Activated CD8-positive, alpha-beta memory T cell treated with anti-CD3 and anti-CD28 coated beads, Interleukin-2, amount 10 ng/mL, durations not matched to agents 7 days and 5 days (primary cell): ENCODE results near the gene CMSS1. TPM values are rescaled to one million over a fixed set of nuclear protein-coding genes. Genes with fewer than 3 reads are reported as not detected.
"Not testable (repeated sequence)": the region's sequence is repeated elsewhere in the genome, so short reads cannot be mapped to it uniquely, and the experiment has no call there.

ENCODE experiments used
- ATAC-seq: fragments of 150-1000 bp; cut with Tn5 transposase; one replicate; pipeline ENCODE4 v1.10.0; 2021; ENCODE audit warnings: moderate library complexity
- CTCF ChIA-PET: fragments of 350-600 bp; sonication (Branson Sonifier 250); formaldehyde crosslinking; loops from one replicate; lab custom pipeline; 2021; ENCODE audit warnings: antibody characterized with exemption; lab: Charles Lee
- DNase-seq: peaks from one replicate; pipeline ENCODE4 v3.0.0-alpha.2; 2020
- H3K27ac Mint-ChIP-seq: one replicate; pipeline ENCODE4 v1.8.0; 2021; ENCODE audit warnings: mild to moderate bottlenecking, mixed read lengths
- H3K27me3 Mint-ChIP-seq: one replicate; pipeline ENCODE4 v1.8.0; 2021; ENCODE audit warnings: mixed read lengths
- H3K36me3 Mint-ChIP-seq: one replicate; pipeline ENCODE4 v1.8.0; 2021; ENCODE audit warnings: mild to moderate bottlenecking, mixed read lengths
- H3K4me1 Mint-ChIP-seq: one replicate; pipeline ENCODE4 v1.8.0; 2021; ENCODE audit warnings: mixed read lengths
- H3K4me3 Mint-ChIP-seq: one replicate; pipeline ENCODE4 v1.8.0; 2021; ENCODE audit warnings: mild to moderate bottlenecking, moderate library complexity, mixed read lengths
- H3K9me3 Mint-ChIP-seq: one replicate; pipeline ENCODE4 v1.8.0; 2022; ENCODE audit warnings: low read depth, mixed read lengths
- microRNA-seq: library from miRNA; unstranded; fragments of <30 nt; microRNA quantifications from one replicate; pipeline ENCODE4 v1.2.0, GENCODE V29; 2022
- total RNA-seq, 2 experiments: library from RNA; stranded (reverse); gene quantifications; one replicate each; pipeline ENCODE4 v1.2.3, GENCODE V29; 2021

CMSS1 gene
- total RNA-seq, 2 experiments from 2014 or later, result 57.2 to 57.5 TPM

DNA sequence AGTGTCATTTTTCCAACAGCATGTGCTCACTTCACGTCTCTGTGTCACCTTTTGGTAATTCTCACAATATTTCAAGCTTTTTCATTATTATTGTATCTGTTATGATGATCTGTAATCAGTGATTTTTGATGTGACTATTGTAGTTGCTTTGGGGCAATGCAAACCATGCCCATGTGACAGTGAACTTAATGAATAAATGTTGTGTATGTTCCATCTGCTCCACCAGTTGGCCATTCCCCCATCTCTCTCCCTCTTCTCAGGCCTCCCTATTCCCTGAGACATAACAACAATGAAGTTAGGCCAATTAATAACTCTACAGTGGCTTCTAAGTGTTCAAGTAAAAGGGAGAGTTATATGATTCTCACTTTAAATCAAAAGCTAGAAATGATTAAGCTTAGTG, 410.6 kb downstream of the CMSS1 start:
- Mint-ChIP-seq H3K36me3 (no peaks in the 10 kb centered on the region), H3K27me3 (peaks cover 14% of the 10 kb centered on the region), H3K4me1 (peaks cover 8% of the 10 kb centered on the region), H3K27ac (no peak overlapping the region), H3K9me3 (no peaks in the 10 kb centered on the region), H3K4me3 (no peak overlapping the region)
- DNase-seq, result no peak
- CTCF ChIA-PET, result interaction anchor here (1.2 to 1.3 kb wide), 2 partner anchors 9 to 395 kb away, joined by 3 to 5 read pairs; no protein-coding TSS in a partner anchor
- no peak for ATAC-seq

DNA sequence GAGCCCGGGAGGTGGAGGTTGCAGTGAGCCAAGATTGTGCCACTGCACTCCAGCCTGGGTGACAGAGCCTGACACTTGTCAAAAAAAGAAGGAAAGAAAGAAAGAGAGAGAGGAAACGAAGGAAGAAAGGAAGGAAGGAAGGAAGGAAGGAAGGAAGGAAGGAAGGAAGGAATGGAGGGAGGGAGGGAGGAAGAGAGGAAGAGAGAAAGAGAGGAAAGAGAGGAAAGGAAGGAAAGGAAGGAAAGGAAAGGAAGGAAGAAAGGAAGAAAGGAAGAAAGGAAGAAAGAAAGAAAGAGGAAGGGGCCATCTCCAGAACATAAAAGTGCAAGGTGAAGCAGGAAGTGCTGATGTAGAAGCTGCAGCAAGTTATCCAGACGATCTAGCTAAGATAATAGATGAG, 411.5 kb downstream of the CMSS1 start:
- CTCF ChIA-PET, result interaction anchor here (0.6 to 1.3 kb wide), 5 partner anchors 10 to 396 kb away, joined by 3 to 5 read pairs (median 3); no protein-coding TSS in a partner anchor

DNA sequence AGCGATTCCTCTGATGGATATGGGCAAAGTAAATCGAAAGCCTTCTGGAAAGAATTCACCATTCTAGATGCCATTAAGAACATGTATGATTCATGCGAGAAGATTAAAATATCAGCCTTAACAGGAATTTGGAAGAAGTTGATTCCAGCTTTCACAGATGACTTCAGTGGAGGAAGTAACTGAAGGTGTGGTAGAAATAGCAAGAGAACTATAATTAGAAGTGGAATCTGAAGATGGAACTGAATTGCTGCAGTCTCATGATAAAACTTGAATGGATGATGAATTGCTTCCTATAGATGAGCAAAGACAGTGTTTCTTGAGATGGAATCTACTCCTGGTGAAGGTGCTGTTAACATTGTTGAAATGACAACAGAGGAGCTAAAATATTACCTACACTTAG, 413.0 kb downstream of the CMSS1 start:
- CTCF ChIA-PET, result no interaction called here
- peaks cover 8% of the 10 kb centered on the region for H3K4me1 Mint-ChIP-seq
- no peak overlapping the region for H3K27ac Mint-ChIP-seq
- H3K36me3 Mint-ChIP-seq, result no peaks in the 10 kb centered on the region
- no peak overlapping the region for H3K4me3 Mint-ChIP-seq
- H3K27me3 Mint-ChIP-seq, result peaks cover 20% of the 10 kb centered on the region
- no peaks in the 10 kb centered on the region for H3K9me3 Mint-ChIP-seq
- ATAC-seq (no peak), DNase-seq (no peak)

More for the DNA sequence above, 411.5 kb downstream of the CMSS1 start:
- H3K27ac Mint-ChIP-seq, DNase-seq, H3K36me3 Mint-ChIP-seq, H3K4me1 Mint-ChIP-seq, H3K4me3 Mint-ChIP-seq, ATAC-seq, H3K9me3 Mint-ChIP-seq: not testable (repeated sequence)
- H3K27me3 Mint-ChIP-seq, result peaks cover 20% of the 10 kb centered on the region

Small RNA genes lying within 50 kb of the gene (microRNA-seq; reads per million reads assigned to microRNA genes)
- not detected for gene MIR3921

Other genes with a start within 250 kb of the CMSS1 start
- under 1 TPM in 1 of 2 experiments, not detected in 1; 0.09 TPM for gene COL8A1, start 179.3 kb upstream of the CMSS1 start, total RNA-seq